RWPE1 (cell line): ENCODE measurements around the gene SLC17A8.

Source experiments
- CTCF ChIA-PET: fragments of 350-600 bp; sonication (Branson Sonifier 250); formaldehyde crosslinking; extraction: SDS; loops from one replicate; lab custom pipeline; 2021; lab: Yijun Ruan, JAX
- POLR2A ChIA-PET: fragments of 400-600 bp; formaldehyde crosslinking; extraction: SDS; loops from one replicate; lab custom pipeline; 2020; ENCODE audit warnings: antibody characterized with exemption; ENCODE audit not compliant: low non-redundant PET; lab: Yijun Ruan, JAX
- DNase-seq: peaks from one replicate; pipeline ENCODE4 v3.0.0; 2012; ENCODE audit warnings: low spot score
- H3K27ac ChIP-seq: fragments of 450-650 bp; 2 replicates; pipeline ENCODE4 v1.5.1; 2017
- TF ChIP-seq, protein P1 (sequence below): fragments of 450-650 bp; conservative IDR thresholded peaks from 2 replicates; pipeline ENCODE4 v1.5.1; 2017; ENCODE audit warnings: low read depth, mild to moderate bottlenecking

The SLC17A8 gene

GRCh38 chr12:100376161-100376560 lies 19.3 kb downstream of the SLC17A8 start:
- H3K27ac ChIP-seq, result no peak overlapping the region
- ChIA-PET CTCF (no interaction called here), POLR2A (no interaction called here)
- TF ChIP-seq, protein P1, sequence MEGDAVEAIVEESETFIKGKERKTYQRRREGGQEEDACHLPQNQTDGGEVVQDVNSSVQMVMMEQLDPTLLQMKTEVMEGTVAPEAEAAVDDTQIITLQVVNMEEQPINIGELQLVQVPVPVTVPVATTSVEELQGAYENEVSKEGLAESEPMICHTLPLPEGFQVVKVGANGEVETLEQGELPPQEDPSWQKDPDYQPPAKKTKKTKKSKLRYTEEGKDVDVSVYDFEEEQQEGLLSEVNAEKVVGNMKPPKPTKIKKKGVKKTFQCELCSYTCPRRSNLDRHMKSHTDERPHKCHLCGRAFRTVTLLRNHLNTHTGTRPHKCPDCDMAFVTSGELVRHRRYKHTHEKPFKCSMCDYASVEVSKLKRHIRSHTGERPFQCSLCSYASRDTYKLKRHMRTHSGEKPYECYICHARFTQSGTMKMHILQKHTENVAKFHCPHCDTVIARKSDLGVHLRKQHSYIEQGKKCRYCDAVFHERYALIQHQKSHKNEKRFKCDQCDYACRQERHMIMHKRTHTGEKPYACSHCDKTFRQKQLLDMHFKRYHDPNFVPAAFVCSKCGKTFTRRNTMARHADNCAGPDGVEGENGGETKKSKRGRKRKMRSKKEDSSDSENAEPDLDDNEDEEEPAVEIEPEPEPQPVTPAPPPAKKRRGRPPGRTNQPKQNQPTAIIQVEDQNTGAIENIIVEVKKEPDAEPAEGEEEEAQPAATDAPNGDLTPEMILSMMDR, result no peak
- DNase-seq, result no peak

GRCh38 chr12:100381379-100381778 lies 24.5 kb downstream of the SLC17A8 start:
- no peak overlapping the region for H3K27ac ChIP-seq
- ChIA-PET POLR2A (no interaction called here), CTCF (no interaction called here)
- DNase-seq, result no peak
- TF ChIP-seq, protein P1, result no peak

DNA sequence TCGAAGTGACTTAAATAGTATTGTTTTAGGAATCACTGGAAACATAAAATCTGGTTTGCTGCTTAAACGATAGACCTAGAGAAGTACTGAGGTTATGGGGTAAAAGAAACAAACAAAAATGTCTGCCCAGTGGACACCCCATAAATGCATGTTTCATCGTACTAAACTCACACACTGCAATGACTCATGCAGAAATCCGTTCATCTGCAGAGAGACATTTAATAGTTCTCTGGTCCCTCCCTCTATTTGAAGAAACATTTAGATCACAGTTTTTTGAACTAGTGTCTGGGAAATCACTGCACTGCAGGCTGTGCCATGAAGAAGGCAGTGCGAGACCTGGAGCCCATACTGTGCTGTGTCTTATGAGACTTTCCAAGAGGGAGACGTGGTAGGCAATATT lies 25.5 kb downstream of the SLC17A8 start:
- no peak overlapping the region for H3K27ac ChIP-seq
- TF ChIP-seq, protein P1, result no peak
- ChIA-PET CTCF (no interaction called here), POLR2A (no interaction called here)
- no peak for DNase-seq

DNA sequence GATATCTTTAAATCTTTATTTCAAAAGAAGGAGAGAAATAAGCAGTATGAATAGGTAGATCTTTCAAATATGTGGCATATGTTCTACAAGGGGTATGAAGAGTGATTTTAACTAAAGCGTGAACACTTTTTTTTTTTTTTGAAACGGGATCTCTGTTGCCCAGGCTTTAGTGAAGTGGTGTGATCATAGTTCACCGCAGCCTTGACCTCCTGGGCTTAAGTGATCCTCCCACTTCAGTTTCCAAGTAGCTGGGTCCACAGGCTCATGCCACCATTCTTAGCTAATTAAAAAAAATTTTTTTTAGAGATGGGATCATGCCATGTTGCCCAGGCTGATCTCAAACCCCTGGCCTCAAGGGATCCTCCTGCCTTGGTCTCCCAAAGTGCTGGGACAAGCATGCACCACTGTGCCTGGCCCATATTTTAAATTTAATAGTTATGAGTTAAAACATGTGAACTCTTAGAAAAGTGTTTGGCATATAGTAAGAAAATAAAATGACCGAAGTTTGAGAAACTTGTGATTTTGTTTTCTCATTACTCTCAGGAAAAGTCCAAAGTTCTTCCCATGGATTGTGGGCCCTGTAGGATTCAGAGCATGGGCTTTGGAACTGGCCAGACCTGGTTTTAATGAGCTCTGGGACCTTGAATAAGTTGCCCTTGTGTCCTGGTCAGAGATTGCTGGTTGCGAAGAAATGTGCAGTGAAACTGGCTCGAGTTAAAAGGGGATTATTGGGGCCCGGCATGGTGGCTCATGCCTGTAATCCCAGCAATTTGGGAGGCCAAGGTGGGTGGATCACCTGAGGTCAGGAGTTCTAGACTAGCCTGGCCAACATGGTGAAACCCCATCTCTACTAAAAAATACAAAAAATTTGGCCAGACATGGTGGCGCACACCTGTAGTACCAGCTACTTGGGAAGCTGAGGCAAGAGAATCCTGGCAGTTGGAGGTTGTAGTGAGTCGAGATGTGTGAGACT lies 27.0 kb downstream of the SLC17A8 start:
- POLR2A ChIA-PET, result no interaction called here
- CTCF ChIA-PET, result interaction anchor here (0.6 kb wide), 1 partner anchor 12 kb away, joined by 4 read pairs; no protein-coding TSS in a partner anchor
- TF ChIP-seq, protein P1, result no peak
- H3K27ac ChIP-seq, result no peak overlapping the region
- no peak for DNase-seq

DNA sequence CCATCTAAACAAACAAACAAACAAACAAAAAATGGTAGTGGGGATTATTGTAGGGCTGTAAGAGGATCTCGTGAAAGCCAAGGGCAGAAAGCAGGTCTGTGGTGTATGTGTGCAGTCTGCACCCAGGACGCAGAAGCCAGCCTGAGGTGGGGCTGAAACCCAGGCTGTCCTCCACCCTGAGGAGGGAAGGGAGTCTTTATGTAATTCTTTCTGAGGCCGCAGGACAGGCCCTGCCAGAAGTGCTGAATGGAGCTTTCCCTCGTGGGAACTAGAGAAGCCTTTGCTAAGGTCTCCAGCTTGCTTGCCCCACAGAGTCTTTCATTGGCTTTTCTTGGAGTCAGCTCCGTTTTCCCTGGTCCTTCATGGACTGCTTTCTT lies 27.7 kb downstream of the SLC17A8 start:
- H3K27ac ChIP-seq, result no peak overlapping the region
- no peak for DNase-seq
- CTCF ChIA-PET, result interaction anchor here (0.6 kb wide), 1 partner anchor 11 kb away, joined by 4 read pairs; no protein-coding TSS in a partner anchor
- POLR2A ChIA-PET, result no interaction called here
- TF ChIP-seq, protein P1, result no peak

DNA sequence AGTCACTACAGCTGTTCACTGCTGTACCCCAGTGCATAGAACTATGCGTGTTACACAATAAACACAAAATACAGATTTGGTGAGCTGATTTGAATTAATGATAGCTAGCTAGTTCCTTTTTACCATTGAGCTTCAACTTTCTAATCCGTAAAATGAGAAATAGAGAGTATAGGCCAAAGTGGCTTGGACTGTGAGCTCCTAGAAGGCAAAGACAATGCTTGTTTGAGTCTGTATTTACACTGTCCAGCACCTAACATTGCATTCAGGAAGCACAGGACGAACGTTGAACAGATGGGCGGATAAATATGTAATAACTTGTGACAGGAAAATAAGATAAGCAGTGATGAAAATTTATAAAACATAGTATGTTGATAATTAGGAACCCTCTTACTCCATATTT lies 31.5 kb downstream of the SLC17A8 start:
- ChIA-PET CTCF (no interaction called here), POLR2A (no interaction called here)
- H3K27ac ChIP-seq, result no peak overlapping the region
- TF ChIP-seq, protein P1, result no peak
- DNase-seq, result no peak
